GM18526 (cell line): ENCODE data around the gene ZNF512B.
A peak's percentile ranks its signal among the peaks of the same experiment; 100 is the strongest.

Experiments
- POLR2A ChIP-seq: IDR thresholded peaks from 3 replicates; pipeline ENCODE4 v1.6.1; 2011; ENCODE audit not compliant: insufficient read length; ENCODE audit errors: extremely low read depth

Gene ZNF512B

GRCh38 chr20:63956664-63957003 is 13.1 kb downstream of the ZNF512B start:
- no peak for TF ChIP-seq POLR2A

GRCh38 chr20:63955827-63956663 is 13.7 kb downstream of the ZNF512B start, which contains the start of gene UCKL1:
TSS of gene UCKL1 (minus strand) at chr20:63956416. CDS start at chr20:63956372, 44 bp downstream.
- peak; percentile 77 for TF ChIP-seq POLR2A

GRCh38 chr20:63955281-63955826 is 14.4 kb downstream of the ZNF512B start:
- TF ChIP-seq POLR2A: no peak

- no peak for TF ChIP-seq POLR2A
Measured at GRCh38 chr20:63953764-63954429, 15.8 kb downstream of the ZNF512B start.

GRCh38 chr20:63952769-63953168 is 17.0 kb downstream of the ZNF512B start:
- no peak for TF ChIP-seq POLR2A

- no peak for TF ChIP-seq POLR2A
Measured at GRCh38 chr20:63952210-63952535, 17.6 kb downstream of the ZNF512B start.

- TF ChIP-seq POLR2A: no peak
Measured at GRCh38 chr20:63951398-63952209, 18.1 kb downstream of the ZNF512B start.

- TF ChIP-seq POLR2A: no peak
Measured at GRCh38 chr20:63950701-63951397, 18.9 kb downstream of the ZNF512B start.

GRCh38 chr20:63947638-63948456 is 21.9 kb downstream of the ZNF512B start:
- no peak for TF ChIP-seq POLR2A

- no peak for TF ChIP-seq POLR2A
Measured at GRCh38 chr20:63946986-63947637, 22.6 kb downstream of the ZNF512B start.

- no peak for TF ChIP-seq POLR2A
Measured at GRCh38 chr20:63945921-63946920, 23.5 kb downstream of the ZNF512B start.

- TF ChIP-seq POLR2A: no peak
Measured at GRCh38 chr20:63945031-63945658, 24.6 kb downstream of the ZNF512B start.
